Measurements from ENCODE around the gene HECA.

- TF ChIP-seq POLR2A (IDR thresholded peaks at IDR 0.05; ENCODE audit: low read depth, low read length) (no peak), REST (IDR thresholded peaks at IDR 0.05; ENCODE audit: low read depth, low read length) (no peak), EP300 (IDR thresholded peaks at IDR 0.05; ENCODE audit: borderline replicate concordance in 1 of 2, control insufficient read depth in 1 of 2, low read depth in 2 of 2, low read length in 2 of 2) (no peak), MTA3 (IDR thresholded peaks at IDR 0.05; ENCODE audit: borderline replicate concordance, low read length) (no peak), ZNF274 (IDR thresholded peaks at IDR 0.05; ENCODE audit: insufficient read depth, insufficient read length) (no peak), NFYA (IDR thresholded peaks at IDR 0.05; ENCODE audit: borderline replicate concordance, low read depth, low read length) (no peak), YBX1 (IDR thresholded peaks at IDR 0.05) (no peak), USF1 (IDR thresholded peaks at IDR 0.05; ENCODE audit: borderline replicate concordance, extremely low read length, insufficient read depth, low read depth, low read length) (no peak), EZH2 (IDR thresholded peaks at IDR 0.05; ENCODE audit: borderline replicate concordance, control insufficient read depth, low read depth, low read length) (no peak), SMARCA5 (IDR thresholded peaks at IDR 0.05) (no peak), FOS (IDR thresholded peaks at IDR 0.05; ENCODE audit: borderline replicate concordance, extremely low read depth, insufficient read length) (no peak), GABPA (IDR thresholded peaks at IDR 0.05; ENCODE audit: low read depth) (no peak)
- TF ChIP-seq, protein P1, sequence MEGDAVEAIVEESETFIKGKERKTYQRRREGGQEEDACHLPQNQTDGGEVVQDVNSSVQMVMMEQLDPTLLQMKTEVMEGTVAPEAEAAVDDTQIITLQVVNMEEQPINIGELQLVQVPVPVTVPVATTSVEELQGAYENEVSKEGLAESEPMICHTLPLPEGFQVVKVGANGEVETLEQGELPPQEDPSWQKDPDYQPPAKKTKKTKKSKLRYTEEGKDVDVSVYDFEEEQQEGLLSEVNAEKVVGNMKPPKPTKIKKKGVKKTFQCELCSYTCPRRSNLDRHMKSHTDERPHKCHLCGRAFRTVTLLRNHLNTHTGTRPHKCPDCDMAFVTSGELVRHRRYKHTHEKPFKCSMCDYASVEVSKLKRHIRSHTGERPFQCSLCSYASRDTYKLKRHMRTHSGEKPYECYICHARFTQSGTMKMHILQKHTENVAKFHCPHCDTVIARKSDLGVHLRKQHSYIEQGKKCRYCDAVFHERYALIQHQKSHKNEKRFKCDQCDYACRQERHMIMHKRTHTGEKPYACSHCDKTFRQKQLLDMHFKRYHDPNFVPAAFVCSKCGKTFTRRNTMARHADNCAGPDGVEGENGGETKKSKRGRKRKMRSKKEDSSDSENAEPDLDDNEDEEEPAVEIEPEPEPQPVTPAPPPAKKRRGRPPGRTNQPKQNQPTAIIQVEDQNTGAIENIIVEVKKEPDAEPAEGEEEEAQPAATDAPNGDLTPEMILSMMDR (IDR thresholded peaks at IDR 0.05 in 2 of 3, conservative IDR thresholded peaks at IDR 0.05 in 1 of 3; ENCODE audit: control insufficient read depth in 2 of 3, extremely low read depth in 1 of 3, insufficient read depth in 1 of 3, low read depth in 3 of 3, low read length in 3 of 3), result no peak
- TF ChIP-seq, protein P2, sequence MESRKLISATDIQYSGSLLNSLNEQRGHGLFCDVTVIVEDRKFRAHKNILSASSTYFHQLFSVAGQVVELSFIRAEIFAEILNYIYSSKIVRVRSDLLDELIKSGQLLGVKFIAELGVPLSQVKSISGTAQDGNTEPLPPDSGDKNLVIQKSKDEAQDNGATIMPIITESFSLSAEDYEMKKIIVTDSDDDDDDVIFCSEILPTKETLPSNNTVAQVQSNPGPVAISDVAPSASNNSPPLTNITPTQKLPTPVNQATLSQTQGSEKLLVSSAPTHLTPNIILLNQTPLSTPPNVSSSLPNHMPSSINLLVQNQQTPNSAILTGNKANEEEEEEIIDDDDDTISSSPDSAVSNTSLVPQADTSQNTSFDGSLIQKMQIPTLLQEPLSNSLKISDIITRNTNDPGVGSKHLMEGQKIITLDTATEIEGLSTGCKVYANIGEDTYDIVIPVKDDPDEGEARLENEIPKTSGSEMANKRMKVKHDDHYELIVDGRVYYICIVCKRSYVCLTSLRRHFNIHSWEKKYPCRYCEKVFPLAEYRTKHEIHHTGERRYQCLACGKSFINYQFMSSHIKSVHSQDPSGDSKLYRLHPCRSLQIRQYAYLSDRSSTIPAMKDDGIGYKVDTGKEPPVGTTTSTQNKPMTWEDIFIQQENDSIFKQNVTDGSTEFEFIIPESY (IDR thresholded peaks at IDR 0.05), result no peak
Observed at GRCh38 chr6:139165324-139165723, 30.4 kb downstream of the HECA start.
